CD14-positive monocyte (primary cell): ENCODE results near the gene RFK. TPM values are rescaled to one million over a fixed set of nuclear protein-coding genes. Genes with fewer than 3 reads are reported as not detected.

Source experiments
- DNase-seq, 3 donors: peaks; one replicate each; pipeline ENCODE4 v3.0.0-alpha.2; 2011 to 2022
- H2AFZ ChIP-seq: 2 replicates; pipeline ENCODE4 v1.6.0; 2012; ENCODE audit warnings: mild to moderate bottlenecking, low read depth, low read length, inconsistent platforms; ENCODE audit not compliant: insufficient read depth, poor library complexity, severe bottlenecking
- H3K27ac ChIP-seq, 2 donors: 1 replicate in 1 of 2; 2 replicates in 1 of 2; pipeline ENCODE4 v1.5.1; 2012 to 2013; ENCODE audit warnings: low read length in 2 of 2, control low read depth in 1 of 2, inconsistent platforms in 1 of 2, low read depth in 1 of 2, mild to moderate bottlenecking in 1 of 2
- H3K27me3 ChIP-seq, 2 donors: one replicate each; pipeline versions ENCODE4 v1.6.0 to v1.6.1; 2011 to 2013; ENCODE audit warnings: low read length in 2 of 2; ENCODE audit not compliant: control insufficient read depth in 2 of 2, insufficient read depth in 2 of 2
- H3K36me3 ChIP-seq, 2 donors: replicated peaks in 1 of 2; 1 replicate in 1 of 2; 2 replicates in 1 of 2; pipeline versions ENCODE4 v1.5.1 to v1.6.1; 2012 to 2013; ENCODE audit warnings: low read length in 2 of 2, control low read depth in 1 of 2, inconsistent platforms in 1 of 2, mild to moderate bottlenecking in 1 of 2; ENCODE audit not compliant: insufficient read depth in 2 of 2, control insufficient read depth in 1 of 2
- H3K4me1 ChIP-seq, 2 donors: 1 replicate in 1 of 2; 2 replicates in 1 of 2; pipeline versions ENCODE4 v1.5.1 to v1.6.1; 2012 to 2013; ENCODE audit warnings: low read length in 2 of 2, control low read depth in 1 of 2, inconsistent platforms in 1 of 2, mild to moderate bottlenecking in 1 of 2, moderate library complexity in 1 of 2; ENCODE audit not compliant: insufficient read depth in 2 of 2, control insufficient read depth in 1 of 2
- H3K4me2 ChIP-seq: replicated peaks from 2 replicates; pipeline ENCODE3; 2012; ENCODE audit warnings: low read length, moderate library complexity, mild to moderate bottlenecking; ENCODE audit not compliant: poor library complexity, severe bottlenecking; ENCODE audit errors: extremely low read depth
- H3K4me3 ChIP-seq, 3 experiments: fragments of 200-600 bp in 1 of 3; sonication (generic) in 1 of 3; replicated peaks in 1 of 3; 1 replicate in 2 of 3; 2 replicates in 1 of 3; pipeline ENCODE4 v1.5.1; 2011 to 2013; ENCODE audit warnings: low read length in 3 of 3, mild to moderate bottlenecking in 3 of 3, control low read depth in 2 of 3, low read depth in 2 of 3, inconsistent platforms in 1 of 3, moderate library complexity in 1 of 3
- H3K79me2 ChIP-seq: 2 replicates; pipeline ENCODE4 v1.6.0; 2012; ENCODE audit warnings: mild to moderate bottlenecking, control low read depth, inconsistent platforms, low read length, moderate library complexity; ENCODE audit not compliant: insufficient read depth
- H3K9ac ChIP-seq: 2 replicates; pipeline ENCODE4 v1.6.0; 2017; ENCODE audit warnings: low read length, mild to moderate bottlenecking; ENCODE audit not compliant: insufficient read depth, poor library complexity, severe bottlenecking
- H3K9me3 ChIP-seq, 2 donors: replicated peaks in 1 of 2; 1 replicate in 1 of 2; 2 replicates in 1 of 2; pipeline versions ENCODE4 v1.5.1 to v1.6.1; 2012 to 2013; ENCODE audit warnings: low read length in 2 of 2, control low read depth in 1 of 2; ENCODE audit not compliant: control insufficient read depth in 1 of 2, insufficient read depth in 1 of 2
- H4K20me1 ChIP-seq: 2 replicates; pipeline ENCODE4 v1.6.0; 2012; ENCODE audit warnings: mild to moderate bottlenecking, low read length, control low read depth, moderate library complexity; ENCODE audit not compliant: insufficient read depth
- H3K27ac Mint-ChIP-seq, 7 donors: one replicate each; pipeline ENCODE4 v1.8.0; 2020; ENCODE audit warnings: mild to moderate bottlenecking in 7 of 7, mixed read lengths in 7 of 7, moderate library complexity in 6 of 7, inconsistent platforms in 2 of 7
- H3K27me3 Mint-ChIP-seq, 3 donors: one replicate each; pipeline ENCODE4 v1.8.0; 2021 to 2022; ENCODE audit warnings: low read depth in 3 of 3, mild to moderate bottlenecking in 3 of 3, mixed read lengths in 3 of 3, moderate library complexity in 3 of 3, inconsistent platforms in 1 of 3
- H3K36me3 Mint-ChIP-seq, 2 donors: one replicate each; pipeline ENCODE4 v1.8.0; 2020; ENCODE audit warnings: mixed read lengths in 2 of 2, inconsistent platforms in 1 of 2, mild to moderate bottlenecking in 1 of 2
- H3K4me1 Mint-ChIP-seq: one replicate; pipeline ENCODE4 v1.8.0; 2020; ENCODE audit warnings: mild to moderate bottlenecking, mixed read lengths
- H3K4me3 Mint-ChIP-seq, 2 donors: one replicate each; pipeline ENCODE4 v1.8.0; 2020; ENCODE audit warnings: mild to moderate bottlenecking in 2 of 2, mixed read lengths in 2 of 2, moderate library complexity in 1 of 2
- H3K9me3 Mint-ChIP-seq, 7 donors: one replicate each; pipeline ENCODE4 v1.8.0; 2020 to 2022; ENCODE audit warnings: mixed read lengths in 7 of 7, mild to moderate bottlenecking in 6 of 7, moderate library complexity in 6 of 7, inconsistent platforms in 2 of 7
- WGBS: methylation state at CpG from one replicate; pipeline ENCODE4 v1.1.5; 2013; ENCODE audit warnings: missing lambda C conversion rate; ENCODE audit not compliant: insufficient coverage; 5-methylcytosine and 5-hydroxymethylcytosine counted together
- intact Hi-C, 2 donors: fragments of 100-400 bp; cut with micrococcal nuclease; formaldehyde crosslinking; loops; one replicate each; pipeline versions ENCODE4 v1.15.0 to v1.15.1; 2023
- polyA plus RNA-seq, 3 donors: library from polyadenylated mRNA; depleted of rRNA in 1 of 3; unstranded in 2 of 3; stranded (reverse) in 1 of 3; fragments of 300-500 nt in 2 of 3; fragments of >200 nt in 1 of 3; fragmentation: Illumina TruSeq in 2 of 3; gene quantifications; 1 replicate in 2 of 3; 2 replicates in 1 of 3; pipeline ENCODE4 v1.2.3, GENCODE V29; 2012 to 2021
- TF ChIP-seq, protein P1 (sequence below): fragments of 200-600 bp; IDR thresholded peaks from one replicate; pipeline ENCODE4 v1.8.0; 2022; ENCODE audit warnings: antibody characterized with exemption, mild to moderate bottlenecking

Gene RFK
- polyA plus RNA-seq, 3 donors = 5.9 to 46.6 (median 44.4) TPM

DNA sequence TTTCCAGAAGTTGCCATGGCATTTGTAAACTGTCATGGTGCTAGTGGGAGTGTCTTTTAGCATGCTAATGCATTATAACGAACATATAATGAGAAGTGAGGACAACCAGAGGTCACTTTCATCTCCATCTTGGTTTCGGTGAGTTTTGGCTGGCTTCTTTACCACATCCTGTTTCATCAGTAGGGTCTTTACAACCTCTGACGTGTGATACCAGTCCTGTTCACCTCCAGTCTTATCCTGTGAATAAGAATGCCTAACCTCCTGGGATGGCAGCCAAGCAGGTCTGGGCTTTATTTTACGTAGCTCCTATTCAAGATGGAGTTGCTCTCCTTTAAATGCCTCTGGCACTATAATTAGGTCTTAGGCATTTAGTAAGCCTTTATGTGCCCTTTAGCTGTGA lies 20.4 kb upstream of the RFK start:
- Histone ChIP-seq H3K4me2 (no peak overlapping the region), H2AFZ (no peak overlapping the region), H3K9me3 (no peaks in the 10 kb centered on the region), H3K79me2 (no peaks in the 10 kb centered on the region), H3K4me3 (no peak overlapping the region), H3K27ac (no peak overlapping the region), H3K36me3 (no peaks in the 10 kb centered on the region), H4K20me1 (no peaks in the 10 kb centered on the region), H3K4me1 (no peaks in the 10 kb centered on the region), H3K27me3 (no peaks in the 10 kb centered on the region), H3K9ac (no peak overlapping the region)
- peaks cover 15% of the 10 kb centered on the region for H3K4me1 Mint-ChIP-seq
- TF ChIP-seq, protein P1, sequence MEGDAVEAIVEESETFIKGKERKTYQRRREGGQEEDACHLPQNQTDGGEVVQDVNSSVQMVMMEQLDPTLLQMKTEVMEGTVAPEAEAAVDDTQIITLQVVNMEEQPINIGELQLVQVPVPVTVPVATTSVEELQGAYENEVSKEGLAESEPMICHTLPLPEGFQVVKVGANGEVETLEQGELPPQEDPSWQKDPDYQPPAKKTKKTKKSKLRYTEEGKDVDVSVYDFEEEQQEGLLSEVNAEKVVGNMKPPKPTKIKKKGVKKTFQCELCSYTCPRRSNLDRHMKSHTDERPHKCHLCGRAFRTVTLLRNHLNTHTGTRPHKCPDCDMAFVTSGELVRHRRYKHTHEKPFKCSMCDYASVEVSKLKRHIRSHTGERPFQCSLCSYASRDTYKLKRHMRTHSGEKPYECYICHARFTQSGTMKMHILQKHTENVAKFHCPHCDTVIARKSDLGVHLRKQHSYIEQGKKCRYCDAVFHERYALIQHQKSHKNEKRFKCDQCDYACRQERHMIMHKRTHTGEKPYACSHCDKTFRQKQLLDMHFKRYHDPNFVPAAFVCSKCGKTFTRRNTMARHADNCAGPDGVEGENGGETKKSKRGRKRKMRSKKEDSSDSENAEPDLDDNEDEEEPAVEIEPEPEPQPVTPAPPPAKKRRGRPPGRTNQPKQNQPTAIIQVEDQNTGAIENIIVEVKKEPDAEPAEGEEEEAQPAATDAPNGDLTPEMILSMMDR = no peak
- WGBS = 0% methylated on average over 1 of the region's 4 CpGs
- H3K9me3 Mint-ChIP-seq = peaks cover 8 to 19% (median 11%) of the 10 kb centered on the region in 7 donors
- intact Hi-C loops = no loop called here
- peak in 1 of 3 donors; percentile 39 for DNase-seq
- no peak overlapping the region for H3K4me3 Mint-ChIP-seq
- peaks cover 0 to 3% (median 0%) of the 10 kb centered on the region in 3 donors for H3K27me3 Mint-ChIP-seq
- no peak overlapping the region for H3K27ac Mint-ChIP-seq
- H3K36me3 Mint-ChIP-seq = peaks cover 2 to 3% of the 10 kb centered on the region in 2 donors

DNA sequence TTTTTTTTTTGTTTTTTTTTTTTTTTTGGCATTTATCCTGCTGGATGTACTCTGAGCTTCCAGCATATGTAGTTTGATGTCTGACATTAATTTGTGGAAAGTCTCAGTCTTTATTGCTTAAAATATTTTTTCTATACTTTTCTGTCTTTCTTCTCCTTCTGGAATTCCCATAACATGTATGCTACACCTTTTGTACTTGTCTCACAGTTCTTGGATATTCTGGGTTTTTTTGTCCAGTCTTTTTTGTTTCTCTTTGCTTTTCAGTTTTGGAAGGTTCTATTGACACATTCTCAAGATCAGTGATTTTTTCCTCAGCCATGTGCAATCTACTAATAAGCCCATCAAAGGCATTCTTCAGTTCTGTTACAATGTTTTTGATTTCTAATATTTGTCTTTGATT lies 19.4 kb upstream of the RFK start:
- no peaks in the 10 kb centered on the region for H3K27me3 Mint-ChIP-seq

More for the DNA sequence above, 19.4 kb upstream of the RFK start:
- no peaks in the 10 kb centered on the region for H3K36me3 ChIP-seq
- no peak overlapping the region for H2AFZ ChIP-seq
- no peak overlapping the region for H3K27ac ChIP-seq
- no peaks in the 10 kb centered on the region for H3K27me3 ChIP-seq
- TF ChIP-seq, protein P1 = no peak
- no peaks in the 10 kb centered on the region for H4K20me1 ChIP-seq
- H3K9me3 Mint-ChIP-seq = peaks cover 8 to 19% (median 11%) of the 10 kb centered on the region in 7 donors
- H3K4me1 ChIP-seq = no peaks in the 10 kb centered on the region
- H3K9me3 ChIP-seq = no peaks in the 10 kb centered on the region
- no peak overlapping the region for H3K4me2 ChIP-seq
- H3K79me2 ChIP-seq = no peaks in the 10 kb centered on the region
- H3K4me1 Mint-ChIP-seq = peaks cover 15% of the 10 kb centered on the region
- no peak for DNase-seq
- no peak overlapping the region for H3K27ac Mint-ChIP-seq
- H3K4me3 Mint-ChIP-seq = no peak overlapping the region
- H3K9ac ChIP-seq = no peak overlapping the region
- peaks cover 2 to 3% of the 10 kb centered on the region in 2 donors for H3K36me3 Mint-ChIP-seq
- intact Hi-C loops = no loop called here
- no peak overlapping the region for H3K4me3 ChIP-seq
